HG02798 (cell line): ENCODE measurements around the gene EYA4.

Source experiments
- ATAC-seq: cut with Tn5 transposase; IDR thresholded peaks from one replicate; pipeline ENCODE4 v1.9.1; 2021; ENCODE audit warnings: mild to moderate bottlenecking; ENCODE audit not compliant: unreplicated experiment, poor library complexity

Gene EYA4

DNA sequence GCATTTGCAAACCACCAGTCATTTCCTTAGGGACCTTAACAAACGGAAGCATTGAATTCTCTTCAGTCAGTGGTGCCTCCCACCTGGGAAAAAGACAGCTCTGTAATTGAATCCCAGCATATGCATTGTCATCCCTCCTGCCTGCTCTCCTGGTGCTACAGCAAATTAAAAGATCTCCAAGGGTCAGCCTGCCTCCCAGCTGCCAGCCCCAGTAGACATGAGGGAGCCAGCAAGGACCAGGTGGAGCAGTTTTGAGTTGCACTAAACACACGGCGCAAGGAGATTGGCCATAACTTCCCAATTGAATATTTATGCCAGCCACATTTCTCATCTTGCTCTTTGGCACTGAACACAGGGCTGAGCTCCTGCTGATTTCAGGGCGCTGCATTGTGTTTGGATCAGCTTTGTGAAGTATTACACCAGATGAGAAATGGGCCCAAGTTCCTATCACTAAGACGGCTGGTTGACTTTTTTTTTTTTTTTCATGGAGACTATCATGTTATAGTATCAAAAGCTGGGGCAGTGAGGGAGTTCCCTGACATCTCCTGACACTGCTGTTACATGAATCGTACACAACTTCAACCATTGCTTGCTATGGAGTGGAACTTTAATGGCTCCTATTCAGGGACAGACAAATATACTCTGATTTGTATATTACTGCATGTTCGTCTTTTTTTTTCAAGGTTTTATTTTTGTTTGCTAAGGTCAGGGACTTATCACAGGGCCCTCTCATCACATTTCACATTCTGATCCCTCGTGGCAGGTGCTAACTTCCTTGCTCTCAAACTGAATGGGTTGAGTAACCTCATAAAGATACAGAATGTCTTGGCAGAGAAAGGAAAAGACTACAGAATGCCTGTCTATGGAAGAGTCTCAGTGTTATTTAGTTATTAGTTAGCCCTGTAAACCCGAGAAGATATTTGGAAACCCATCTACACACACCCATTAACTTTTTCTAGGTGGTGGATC is 191.1 kb downstream of the EYA4 start:
- no peak for ATAC-seq

DNA sequence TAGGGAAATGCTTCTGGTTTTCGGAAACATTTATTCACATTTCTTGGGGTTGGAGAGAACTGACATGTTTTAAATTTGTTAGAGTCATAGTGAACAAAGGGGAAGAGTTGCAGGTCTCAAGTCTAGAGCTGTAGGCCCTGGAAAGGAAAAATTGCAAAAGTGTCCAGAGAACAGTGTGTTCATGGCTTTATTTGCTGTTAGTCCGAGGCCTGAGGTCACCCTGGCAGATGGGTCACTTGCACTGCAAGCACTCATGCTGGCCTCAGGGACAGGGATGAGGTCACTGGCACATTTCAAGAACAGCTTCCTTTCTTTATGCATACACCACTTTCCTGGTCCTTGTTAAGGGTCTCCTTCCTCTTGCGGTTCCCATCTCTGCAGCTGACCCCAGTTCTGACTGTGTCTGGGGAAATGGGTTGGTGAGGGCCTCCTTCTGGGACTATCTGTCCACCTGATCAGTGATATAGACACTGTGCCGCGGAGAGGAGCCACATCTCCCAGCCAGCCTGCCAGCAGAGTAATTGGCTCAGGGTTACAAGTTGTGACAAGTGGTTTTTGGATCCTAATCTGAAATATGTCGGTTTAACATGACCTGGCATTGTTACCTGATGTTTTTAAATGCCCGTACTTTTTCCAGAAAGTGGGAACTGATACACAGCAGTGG is 194.0 kb downstream of the EYA4 start:
- ATAC-seq: no peak

DNA sequence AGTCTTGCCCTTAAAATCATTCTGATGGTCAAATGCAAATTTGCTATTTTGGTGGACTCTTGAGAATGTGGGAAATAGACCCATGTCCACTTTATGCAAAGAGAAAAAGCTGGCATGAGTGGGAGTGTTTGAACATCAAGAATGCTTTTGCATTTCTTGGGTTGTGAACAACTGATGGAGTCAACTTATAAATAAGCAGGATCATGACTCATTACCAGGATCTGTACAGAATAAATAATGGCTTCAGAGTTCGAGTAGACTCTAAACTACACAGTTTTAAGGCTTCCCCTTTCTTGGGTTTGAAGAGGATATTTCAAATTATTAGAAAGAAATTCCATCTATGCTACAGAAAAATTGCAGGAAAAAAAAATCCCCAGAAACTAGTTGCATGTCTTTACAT is 195.5 kb downstream of the EYA4 start:
- no peak for ATAC-seq

DNA sequence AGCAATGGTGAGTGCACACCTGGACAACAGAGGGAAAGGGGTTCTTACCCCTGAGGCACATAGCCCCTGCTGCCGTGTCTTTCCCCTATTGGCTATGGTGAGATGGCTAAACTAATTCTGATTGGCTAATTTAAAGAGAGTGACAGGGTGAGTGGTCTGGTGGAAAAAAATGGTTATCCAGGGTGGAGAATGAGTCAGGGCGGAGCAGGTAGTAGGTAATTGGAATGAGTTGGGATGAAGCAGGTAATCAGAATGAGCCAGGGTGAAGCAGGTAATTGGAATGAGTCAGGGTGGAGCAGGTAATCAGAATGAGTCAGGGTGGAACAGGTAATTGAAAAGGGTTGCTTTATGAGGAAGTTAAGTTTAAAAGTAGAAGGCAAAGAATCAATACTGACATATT is 200.3 kb downstream of the EYA4 start:
- ATAC-seq: no peak

DNA sequence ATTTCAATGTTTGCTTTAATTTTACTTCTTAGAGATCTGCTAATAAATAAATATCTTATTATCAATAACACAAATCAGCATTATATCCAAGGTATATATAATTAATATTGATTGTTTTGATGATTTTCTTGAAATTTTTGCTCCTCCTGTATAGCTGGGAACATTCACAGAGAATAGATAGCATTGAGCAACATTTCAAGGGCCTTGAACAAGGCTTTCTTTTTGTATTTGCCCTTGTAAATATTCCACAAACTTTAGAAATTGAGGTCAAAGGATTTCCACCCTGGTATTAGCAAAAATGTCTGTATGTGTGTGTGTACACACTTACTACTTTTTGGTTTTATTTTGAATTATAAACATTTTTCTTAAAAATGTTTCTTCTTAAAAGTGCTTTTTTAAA is 205.6 kb downstream of the EYA4 start:
- no peak for ATAC-seq

DNA sequence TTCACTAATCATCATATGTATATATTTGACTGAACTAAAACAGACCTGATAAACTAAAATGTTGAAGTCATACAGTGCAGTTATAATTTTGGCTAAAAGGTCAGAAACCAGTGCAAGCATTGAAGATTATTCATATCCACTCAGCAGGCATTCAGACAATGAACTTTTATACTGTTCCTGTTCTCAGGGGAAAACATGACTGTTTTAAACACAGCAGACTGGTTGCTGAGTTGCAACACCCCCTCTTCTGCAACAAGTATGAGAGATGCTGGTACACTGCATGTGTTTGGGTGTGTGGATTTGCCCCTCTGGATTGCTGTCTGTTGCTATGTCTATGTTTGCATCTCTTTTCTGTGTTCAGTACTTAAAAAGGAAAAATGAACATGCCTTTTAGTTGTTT is 206.8 kb downstream of the EYA4 start:
- ATAC-seq: no peak

DNA sequence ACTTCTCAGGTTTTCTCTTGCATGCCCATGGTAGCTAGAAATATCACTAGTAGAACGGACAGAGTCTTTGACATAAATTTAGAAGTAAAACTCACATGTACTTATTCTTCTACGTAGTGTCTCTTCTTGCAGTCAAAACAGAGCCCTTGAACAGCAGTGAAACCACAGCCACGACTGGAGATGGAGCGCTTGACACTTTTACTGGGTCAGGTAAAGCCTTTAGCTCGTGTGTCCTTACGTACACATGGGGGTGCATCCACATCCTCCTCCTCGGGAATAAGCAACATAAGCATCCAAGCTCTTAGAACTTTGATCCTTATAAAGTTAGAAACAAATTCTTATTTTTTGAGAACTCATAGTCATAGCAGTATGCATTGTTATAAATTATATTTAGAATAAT is 215.3 kb downstream of the EYA4 start:
- no peak for ATAC-seq

DNA sequence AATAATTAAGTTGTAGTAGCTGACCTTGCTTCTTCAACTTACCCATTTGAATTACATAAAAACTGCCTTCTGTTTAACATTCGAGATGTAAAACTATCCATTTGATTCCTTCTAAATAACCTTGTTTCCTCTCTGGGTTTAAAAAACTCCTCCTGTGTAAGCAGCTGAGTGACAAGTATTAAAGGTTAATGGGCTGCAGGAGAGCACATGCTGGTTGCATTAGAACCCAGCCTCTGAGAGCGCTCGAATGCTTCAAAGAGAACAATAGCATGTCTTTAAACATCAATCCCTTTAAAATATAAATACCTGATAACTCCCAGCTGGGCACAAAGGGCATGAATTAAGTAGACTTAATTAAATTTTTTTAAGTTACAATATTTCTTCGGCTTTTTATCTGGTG is 215.8 kb downstream of the EYA4 start:
- no peak for ATAC-seq

DNA sequence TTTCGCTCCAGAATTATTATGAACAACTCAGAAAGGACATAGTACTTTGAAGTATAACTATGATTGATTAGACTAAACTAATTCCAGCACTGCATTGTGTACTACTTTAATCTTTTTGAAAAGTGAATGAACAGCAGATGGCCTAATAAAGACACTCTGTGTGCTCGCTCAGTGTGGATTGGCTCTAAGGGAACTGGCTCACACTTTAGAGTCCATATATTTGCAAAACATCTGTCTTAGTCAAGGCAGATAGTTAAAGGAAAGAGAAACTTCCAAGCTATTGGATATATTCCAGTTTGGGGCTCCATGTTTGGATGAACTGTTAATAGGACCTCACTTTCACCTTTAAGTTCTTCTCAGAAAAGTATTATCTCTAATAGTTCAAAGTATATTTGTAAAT is 218.9 kb downstream of the EYA4 start:
- no peak for ATAC-seq

DNA sequence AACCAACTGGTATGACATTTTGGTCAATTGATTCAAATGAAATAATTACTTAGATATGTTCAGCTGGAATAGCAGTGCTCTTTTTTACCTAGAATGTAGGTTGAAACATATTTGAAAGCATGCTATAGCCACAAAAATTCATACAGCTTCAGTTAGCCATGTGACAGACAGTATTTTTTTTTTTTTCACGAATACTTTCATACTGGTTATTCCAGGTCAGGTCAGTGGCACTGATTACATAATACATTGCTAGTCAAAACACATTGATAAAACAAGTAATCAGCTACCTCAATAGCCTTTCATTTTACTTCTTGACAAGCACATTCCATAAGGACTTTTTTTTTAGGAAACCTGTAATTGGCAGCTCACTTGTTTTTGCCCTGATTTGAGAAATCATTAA is 222.6 kb downstream of the EYA4 start:
- no peak for ATAC-seq

DNA sequence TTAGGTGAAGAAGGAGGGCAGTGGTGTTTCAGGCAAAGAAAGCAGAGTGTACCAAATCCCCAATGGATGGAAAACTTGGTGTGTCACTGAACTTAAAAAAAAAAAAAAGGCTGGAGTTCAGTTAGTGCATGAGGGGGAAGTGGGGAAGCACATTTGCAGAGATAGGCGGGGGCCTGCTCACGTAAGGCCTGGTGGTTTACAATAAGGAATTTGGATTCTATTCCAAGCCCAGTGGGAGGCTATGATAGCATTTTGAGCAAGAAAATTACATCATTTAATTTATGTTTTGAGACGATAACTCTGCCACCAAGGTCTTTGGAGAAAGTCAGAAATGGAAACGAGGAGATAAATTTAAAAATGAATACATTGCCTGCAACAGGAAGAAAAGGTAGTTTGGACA is 225.5 kb downstream of the EYA4 start:
- no peak for ATAC-seq

DNA sequence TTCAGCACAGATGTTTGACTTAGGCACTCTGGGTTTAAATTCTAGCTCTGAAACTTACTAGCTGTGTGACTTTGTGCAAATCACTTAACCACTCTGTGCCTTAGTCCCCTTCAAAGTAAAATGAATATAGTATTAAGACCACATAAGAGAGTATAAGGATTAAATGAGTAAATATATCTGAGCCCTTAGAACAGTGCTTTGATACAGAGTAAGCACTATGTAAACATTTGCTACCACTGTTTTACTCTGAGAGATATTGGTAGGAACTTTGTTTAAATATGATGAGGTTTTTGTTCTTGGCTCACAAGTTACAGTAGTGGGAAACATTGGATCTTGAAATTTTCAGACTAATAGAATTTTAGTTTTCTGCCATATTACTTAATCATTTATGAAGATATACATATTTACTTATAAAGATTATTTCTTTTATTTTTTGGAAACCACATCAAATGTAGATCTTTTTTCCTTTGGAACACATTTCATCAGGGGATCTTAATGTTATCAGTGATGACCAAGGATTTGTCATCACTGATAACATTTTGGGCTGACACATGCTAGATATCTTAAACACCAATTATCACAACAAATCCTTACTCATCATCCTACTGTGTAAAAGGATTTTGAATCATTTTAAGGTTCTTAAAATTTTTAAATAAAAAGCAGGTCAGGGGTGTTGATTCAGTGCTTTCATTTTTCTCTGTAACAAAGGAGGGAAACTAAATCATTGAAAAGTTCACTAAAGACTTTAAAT is 226.2 kb downstream of the EYA4 start:
- no peak for ATAC-seq

DNA sequence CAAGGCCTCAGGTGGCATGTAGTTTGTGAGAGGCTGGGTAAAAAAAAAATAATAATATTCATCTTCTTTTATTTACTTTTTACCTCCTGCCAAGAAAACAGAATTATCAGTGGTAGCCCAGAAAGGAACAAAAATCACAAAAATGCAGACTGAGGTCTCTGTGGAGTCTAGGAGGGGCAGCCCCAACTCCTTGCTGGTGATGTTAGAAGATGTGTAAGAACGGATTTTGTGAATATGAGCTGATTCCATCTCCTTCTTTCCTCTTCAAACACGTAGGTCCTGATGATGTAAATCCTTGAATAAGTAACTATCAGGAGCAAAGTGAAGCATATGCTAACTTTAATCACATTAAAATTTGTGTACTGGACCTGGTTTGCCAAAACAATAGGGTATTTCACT is 226.8 kb downstream of the EYA4 start:
- ATAC-seq: no peak

DNA sequence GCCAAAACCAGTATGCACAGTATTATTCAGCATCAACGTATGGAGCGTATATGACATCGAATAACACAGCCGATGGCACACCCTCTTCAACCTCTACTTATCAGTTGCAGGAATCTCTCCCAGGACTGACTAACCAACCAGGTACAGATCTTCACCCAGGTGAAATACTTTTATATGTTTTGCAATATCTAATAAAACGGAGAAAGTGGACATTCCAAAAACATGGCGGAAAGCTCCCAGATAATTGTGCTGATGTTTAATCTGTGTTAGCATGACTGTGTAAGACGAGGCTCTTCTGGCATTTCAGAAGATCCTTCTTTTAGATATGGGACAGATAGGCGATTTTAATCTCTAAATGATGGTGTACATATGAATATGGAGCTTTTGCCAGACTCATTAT is 227.4 kb downstream of the EYA4 start:
- no peak for ATAC-seq

DNA sequence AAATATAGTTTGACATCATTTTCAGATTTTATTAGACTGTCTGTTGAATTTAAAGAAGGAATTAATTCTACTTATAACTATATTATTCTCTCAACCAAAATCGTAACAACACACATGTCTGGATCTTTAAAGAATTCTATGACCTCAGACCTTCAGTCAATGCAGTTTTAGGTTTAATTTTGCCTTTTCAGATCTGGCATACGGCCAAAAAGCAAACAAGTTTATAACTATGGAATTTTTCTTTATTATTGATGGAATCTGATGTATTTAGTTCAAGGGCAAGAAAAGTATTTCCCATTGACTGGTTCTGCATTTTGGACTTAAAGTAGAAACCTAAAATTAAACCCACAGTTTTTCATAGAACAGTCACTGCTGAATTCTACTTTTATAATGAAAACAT is 233.4 kb downstream of the EYA4 start:
- ATAC-seq: no peak

DNA sequence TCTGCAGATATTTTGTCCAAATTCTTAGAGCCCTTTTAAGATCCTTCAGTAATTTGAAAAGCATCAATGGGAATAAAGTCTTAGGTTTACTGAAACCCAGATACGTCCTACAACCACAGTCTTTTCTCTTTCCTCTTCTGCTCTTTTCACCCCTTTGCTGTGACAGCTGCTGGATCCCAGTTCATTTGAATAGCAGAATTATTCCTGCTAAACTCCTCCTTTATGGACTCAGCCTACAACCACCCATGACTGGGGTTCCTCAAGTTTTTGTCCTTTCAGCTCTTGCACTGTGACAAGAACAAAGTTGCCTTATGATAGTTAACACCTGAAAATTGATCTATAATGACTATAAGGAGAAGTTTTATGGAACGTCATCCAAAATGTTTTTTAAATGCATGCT is 237.5 kb downstream of the EYA4 start:
- no peak for ATAC-seq

DNA sequence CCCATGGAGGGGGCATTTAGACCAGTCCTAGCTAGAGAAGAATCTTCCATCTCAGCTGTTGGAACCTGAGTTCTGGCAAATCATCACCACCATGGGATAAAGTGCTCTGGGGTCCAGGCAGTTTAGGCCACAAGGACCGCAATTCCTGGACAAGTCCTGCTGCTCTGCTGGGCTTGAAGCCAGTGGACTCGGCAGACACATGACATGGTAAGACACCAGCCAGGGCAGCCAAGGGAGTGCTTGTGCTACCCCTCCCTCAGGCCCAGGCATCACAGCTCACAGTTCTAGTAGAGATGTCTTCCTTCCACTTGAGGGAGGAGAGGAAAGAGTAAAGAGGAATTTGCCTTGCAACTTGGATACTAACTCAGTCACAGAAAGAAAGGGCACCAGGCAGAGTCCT is 246.0 kb downstream of the EYA4 start:
- no peak for ATAC-seq

DNA sequence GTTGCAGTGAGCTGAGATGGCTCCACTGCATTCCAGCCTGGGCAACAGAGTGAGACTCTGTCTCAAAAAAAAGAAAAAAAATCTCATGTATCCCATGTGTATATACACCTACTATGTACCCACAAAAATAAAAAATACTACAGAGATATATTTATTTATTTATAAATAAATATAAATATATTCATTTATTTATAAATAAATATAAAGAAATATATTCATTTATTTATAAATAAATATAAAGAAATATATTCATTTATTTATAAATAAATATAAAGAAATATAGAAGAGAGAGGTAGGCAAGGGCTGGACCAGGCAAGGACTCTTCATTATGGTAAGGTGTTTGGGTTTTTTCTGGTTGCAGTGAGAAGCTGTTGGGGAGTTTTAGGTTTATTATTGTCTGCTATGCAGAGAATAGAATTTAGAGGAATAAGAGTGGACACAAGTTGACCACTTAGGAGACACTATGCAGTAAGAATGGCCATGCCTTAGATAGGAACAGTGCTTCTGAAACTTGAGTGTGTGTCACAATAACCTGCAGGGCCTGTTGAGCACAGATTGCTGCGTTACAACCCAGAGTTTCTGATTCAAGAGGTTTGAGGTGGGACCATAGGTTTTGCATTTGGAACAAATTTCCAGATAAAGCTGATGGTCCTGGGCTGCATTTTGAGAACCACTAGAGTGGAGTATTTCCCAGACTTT is 254.2 kb downstream of the EYA4 start:
- no peak for ATAC-seq

DNA sequence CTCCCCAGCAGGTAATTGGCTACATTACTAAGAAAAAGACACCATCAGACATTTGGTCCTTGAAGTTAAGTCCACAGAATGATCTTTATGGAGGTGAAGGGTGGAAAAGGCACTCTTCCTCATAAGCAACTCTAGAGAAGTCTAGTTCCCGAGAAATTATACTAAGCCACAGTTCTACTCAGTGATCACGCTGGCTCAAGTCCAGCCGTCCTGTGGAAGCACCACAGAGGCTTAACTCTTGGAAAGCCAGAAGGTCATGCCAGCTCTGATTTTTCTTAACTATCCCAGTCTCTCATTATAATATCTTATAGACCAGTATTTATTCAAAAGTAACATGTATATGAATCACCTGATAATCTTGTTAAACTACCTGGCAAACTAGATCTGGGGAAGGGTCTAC is 258.5 kb downstream of the EYA4 start:
- ATAC-seq: no peak

DNA sequence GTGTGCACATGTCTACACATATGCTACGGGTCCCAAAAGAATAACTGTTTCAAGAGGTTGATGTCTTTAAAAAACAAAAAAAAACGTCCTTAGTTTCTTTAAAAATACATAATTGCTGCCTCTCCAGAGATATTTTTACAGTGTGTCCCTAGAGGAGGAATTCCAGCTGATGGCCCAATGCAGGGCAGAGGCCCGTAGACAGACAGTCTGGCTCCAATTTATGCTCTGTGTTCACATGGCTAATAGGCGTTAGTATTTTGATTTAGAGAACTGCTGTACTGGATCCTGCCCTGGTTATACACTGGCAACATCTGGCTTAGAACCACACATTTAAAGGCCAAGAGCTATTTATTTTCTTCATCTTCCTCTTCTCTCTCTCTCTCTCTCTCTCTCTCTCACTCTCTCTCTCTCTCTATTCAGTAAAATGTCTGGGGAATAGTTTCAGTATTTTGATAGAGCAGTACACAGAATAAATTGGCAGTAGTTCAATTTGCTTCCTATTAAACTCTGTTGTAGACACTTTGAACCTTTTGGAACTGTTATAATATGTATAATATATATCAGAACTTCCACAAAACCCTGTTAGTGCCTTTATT is 260.6 kb downstream of the EYA4 start:
- no peak for ATAC-seq
